ENCODE results near the gene CDCA4.
A peak's percentile ranks its signal among the peaks of the same experiment; 100 is the strongest.
"Not testable (repeated sequence)": the region's sequence is repeated elsewhere in the genome, so short reads cannot be mapped to it uniquely, and the experiment has no call there.

The CDCA4 gene

GRCh38 chr14:105033412-105033900 is 12.6 kb upstream of the CDCA4 start:
- DNase-seq (ENCODE audit: low read depth): not testable (repeated sequence)

- not testable (repeated sequence) for DNase-seq (ENCODE audit: low read depth)
Observed at GRCh38 chr14:105032451-105032901, 11.6 kb upstream of the CDCA4 start.

GRCh38 chr14:105030836-105031396 is 10.0 kb upstream of the CDCA4 start:
- no peak for DNase-seq (ENCODE audit: low read depth)

GRCh38 chr14:105030194-105030593 is 9.3 kb upstream of the CDCA4 start:
- no peak for DNase-seq (ENCODE audit: low read depth)

GRCh38 chr14:105029402-105029801 is 8.5 kb upstream of the CDCA4 start:
- DNase-seq (ENCODE audit: low read depth): no peak

GRCh38 chr14:105028251-105028927 is 7.5 kb upstream of the CDCA4 start:
- no peak for DNase-seq (ENCODE audit: low read depth)

GRCh38 chr14:105027718-105028117 is 6.8 kb upstream of the CDCA4 start:
- not testable (repeated sequence) for DNase-seq (ENCODE audit: low read depth)

- peak; percentile 61 for DNase-seq (ENCODE audit: low read depth)
Observed at GRCh38 chr14:105026802-105027563, 6.1 kb upstream of the CDCA4 start.

- no peak for DNase-seq (ENCODE audit: low read depth)
Observed at GRCh38 chr14:105026033-105026785, 5.3 kb upstream of the CDCA4 start.

GRCh38 chr14:105025429-105025828 is 4.5 kb upstream of the CDCA4 start:
- no peak for DNase-seq (ENCODE audit: low read depth)

GRCh38 chr14:105023791-105024480 is 3.1 kb upstream of the CDCA4 start:
- DNase-seq (ENCODE audit: low read depth): no peak

GRCh38 chr14:105023144-105023543 is 2.3 kb upstream of the CDCA4 start:
- no peak for DNase-seq (ENCODE audit: low read depth)

GRCh38 chr14:105022276-105022670 is 1.4 kb upstream of the CDCA4 start:
- no peak for DNase-seq (ENCODE audit: low read depth)

GRCh38 chr14:105021656-105022275 is 883 bp upstream of the CDCA4 start:
- DNase-seq (ENCODE audit: low read depth): no peak

GRCh38 chr14:105019861-105020814 is 745 bp downstream of the CDCA4 start:
- no peak for DNase-seq (ENCODE audit: low read depth)

- DNase-seq (ENCODE audit: low read depth): no peak
Observed at GRCh38 chr14:105018414-105018813, 2.5 kb downstream of the CDCA4 start.

- no peak for DNase-seq (ENCODE audit: low read depth)
Observed at GRCh38 chr14:105015905-105016304, 5.0 kb downstream of the CDCA4 start.

- DNase-seq (ENCODE audit: low read depth): no peak
Observed at GRCh38 chr14:105015242-105015641, 5.6 kb downstream of the CDCA4 start.

- DNase-seq (ENCODE audit: low read depth): no peak
Observed at GRCh38 chr14:105014631-105015030, 6.3 kb downstream of the CDCA4 start.

GRCh38 chr14:105014032-105014431 is 6.9 kb downstream of the CDCA4 start:
- no peak for DNase-seq (ENCODE audit: low read depth)

All from stromal cell of bone marrow (primary cell).